Cardiac muscle cell (in vitro differentiated cells and primary cell): Measurements from ENCODE around the gene RFPL3. TPM values are rescaled to one million over a fixed set of nuclear protein-coding genes. Genes with fewer than 3 reads are reported as not detected.
"Not testable (repeated sequence)": the region's sequence is repeated elsewhere in the genome, so short reads cannot be mapped to it uniquely, and the experiment has no call there.

ENCODE experiments used
- DNase-seq, 2 donors: peaks; one replicate each; pipeline versions ENCODE4 v3.0.0 to v3.0.0-alpha.2; 2010 to 2017; ENCODE audit warnings: low read depth in 1 of 2, low spot score in 1 of 2
- H3K27ac ChIP-seq: fragments of 200-600 bp; sonication (generic); 2 replicates; pipeline ENCODE4 v1.5.1; 2016
- H3K27me3 ChIP-seq: fragments of 200-600 bp; sonication (generic); 2 replicates; pipeline ENCODE4 v1.6.0; 2016; ENCODE audit warnings: control low read depth
- H3K36me3 ChIP-seq: fragments of 200-600 bp; sonication (generic); 2 replicates; pipeline ENCODE4 v1.5.1; 2016; ENCODE audit warnings: control low read depth
- H3K4me1 ChIP-seq: fragments of 200-600 bp; sonication (generic); 2 replicates; pipeline ENCODE4 v1.8.1; 2017; ENCODE audit warnings: low read depth, mild to moderate bottlenecking, mixed run types
- H3K4me3 ChIP-seq: fragments of 200-600 bp; sonication (generic); 2 replicates; pipeline ENCODE4 v1.5.1; 2016; ENCODE audit warnings: mild to moderate bottlenecking
- H3K9me3 ChIP-seq: fragments of 200-600 bp; sonication (generic); 2 replicates; pipeline ENCODE4 v1.5.1; 2017; ENCODE audit warnings: low read depth, mild to moderate bottlenecking, control low read depth
- polyA plus RNA-seq: library from polyadenylated mRNA; unstranded; fragments of >200 nt; fragmentation: Nextera tagmentation; extraction: Ambion mirVana; gene quantifications from 2 replicates; pipeline ENCODE4 v1.2.1, GENCODE V29; 2016
- total RNA-seq: library from RNA; depleted of rRNA; stranded (reverse); fragments of >200 nt; gene quantifications from 2 replicates; pipeline ENCODE4 v1.2.3, GENCODE V29; 2016
- TF ChIP-seq, protein P1 (sequence below): IDR thresholded peaks from 2 replicates; pipeline ENCODE4 v1.5.1; 2012; ENCODE audit warnings: low read depth, mild to moderate bottlenecking, low read length

Gene RFPL3
- total and polyA plus RNA-seq, 2 experiments from 2014 or later: not detected

DNA sequence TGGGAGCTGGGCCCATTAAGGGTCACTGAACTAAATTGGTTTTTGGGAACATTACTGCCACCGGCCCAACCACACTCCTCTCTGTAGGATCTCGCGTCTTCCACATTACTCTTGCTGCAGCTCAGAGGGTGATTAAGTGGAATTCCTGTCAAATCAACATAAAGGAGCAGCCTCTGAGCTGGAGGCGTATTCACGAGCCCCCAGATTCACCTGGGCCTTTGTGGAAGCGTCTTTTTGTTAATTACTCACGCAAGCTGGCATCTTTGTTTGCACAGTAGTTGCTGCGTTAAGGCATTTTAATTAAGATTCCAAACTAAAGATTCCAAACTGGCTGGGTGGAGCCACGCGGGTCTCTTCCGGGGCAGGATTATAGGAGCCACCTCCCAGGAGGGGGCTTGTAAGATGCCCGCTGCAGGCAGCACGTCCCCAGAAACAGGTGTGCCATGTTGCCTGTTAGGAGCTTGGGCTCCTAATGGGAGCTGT lies 21.5 kb upstream of the RFPL3 start:
- TF ChIP-seq, protein P1, sequence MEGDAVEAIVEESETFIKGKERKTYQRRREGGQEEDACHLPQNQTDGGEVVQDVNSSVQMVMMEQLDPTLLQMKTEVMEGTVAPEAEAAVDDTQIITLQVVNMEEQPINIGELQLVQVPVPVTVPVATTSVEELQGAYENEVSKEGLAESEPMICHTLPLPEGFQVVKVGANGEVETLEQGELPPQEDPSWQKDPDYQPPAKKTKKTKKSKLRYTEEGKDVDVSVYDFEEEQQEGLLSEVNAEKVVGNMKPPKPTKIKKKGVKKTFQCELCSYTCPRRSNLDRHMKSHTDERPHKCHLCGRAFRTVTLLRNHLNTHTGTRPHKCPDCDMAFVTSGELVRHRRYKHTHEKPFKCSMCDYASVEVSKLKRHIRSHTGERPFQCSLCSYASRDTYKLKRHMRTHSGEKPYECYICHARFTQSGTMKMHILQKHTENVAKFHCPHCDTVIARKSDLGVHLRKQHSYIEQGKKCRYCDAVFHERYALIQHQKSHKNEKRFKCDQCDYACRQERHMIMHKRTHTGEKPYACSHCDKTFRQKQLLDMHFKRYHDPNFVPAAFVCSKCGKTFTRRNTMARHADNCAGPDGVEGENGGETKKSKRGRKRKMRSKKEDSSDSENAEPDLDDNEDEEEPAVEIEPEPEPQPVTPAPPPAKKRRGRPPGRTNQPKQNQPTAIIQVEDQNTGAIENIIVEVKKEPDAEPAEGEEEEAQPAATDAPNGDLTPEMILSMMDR: no peak
- no peak overlapping the region for H3K27ac ChIP-seq
- H3K27me3 ChIP-seq: no peaks in the 10 kb centered on the region
- no peaks in the 10 kb centered on the region for H3K4me1 ChIP-seq
- no peak overlapping the region for H3K4me3 ChIP-seq
- no peaks in the 10 kb centered on the region for H3K36me3 ChIP-seq
- H3K9me3 ChIP-seq: no peaks in the 10 kb centered on the region
- DNase-seq: no peak

DNA sequence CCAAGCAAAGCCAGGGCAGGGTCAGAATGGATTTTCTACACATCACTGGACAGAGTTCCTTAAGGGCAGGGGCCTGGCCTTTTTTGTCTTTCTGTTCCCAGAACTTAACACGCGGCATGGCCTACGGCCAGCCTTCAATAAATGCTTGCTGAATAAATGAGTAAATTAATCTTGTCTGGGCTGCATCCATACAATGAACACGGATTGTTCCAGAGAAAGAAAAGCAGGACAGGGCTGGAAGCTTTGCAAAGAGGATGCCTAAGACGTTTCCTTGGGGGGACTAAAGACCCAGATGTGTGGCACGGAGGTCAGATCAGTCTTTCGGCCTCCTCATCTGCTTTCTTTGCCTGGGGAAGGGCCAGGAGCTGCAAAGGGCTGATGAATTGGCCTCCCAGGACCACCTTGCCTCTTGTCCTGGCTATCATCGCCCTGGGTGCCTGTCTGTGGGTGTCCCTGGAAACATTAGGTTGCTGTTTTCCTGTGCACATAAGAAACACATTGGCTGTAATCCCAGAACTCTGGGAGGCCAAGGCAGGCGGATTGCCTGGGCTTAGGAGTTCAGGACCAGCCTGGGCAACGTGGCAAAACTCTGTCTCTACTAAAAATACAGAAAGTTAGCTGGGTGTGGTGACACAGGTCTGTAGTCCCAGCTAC lies 20.8 kb upstream of the RFPL3 start:
- Histone ChIP-seq H3K27me3 (no peaks in the 10 kb centered on the region), H3K9me3 (no peaks in the 10 kb centered on the region), H3K4me3 (no peak overlapping the region), H3K4me1 (no peaks in the 10 kb centered on the region), H3K27ac (no peak overlapping the region), H3K36me3 (no peaks in the 10 kb centered on the region)
- TF ChIP-seq, protein P1: no peak
- no peak for DNase-seq

DNA sequence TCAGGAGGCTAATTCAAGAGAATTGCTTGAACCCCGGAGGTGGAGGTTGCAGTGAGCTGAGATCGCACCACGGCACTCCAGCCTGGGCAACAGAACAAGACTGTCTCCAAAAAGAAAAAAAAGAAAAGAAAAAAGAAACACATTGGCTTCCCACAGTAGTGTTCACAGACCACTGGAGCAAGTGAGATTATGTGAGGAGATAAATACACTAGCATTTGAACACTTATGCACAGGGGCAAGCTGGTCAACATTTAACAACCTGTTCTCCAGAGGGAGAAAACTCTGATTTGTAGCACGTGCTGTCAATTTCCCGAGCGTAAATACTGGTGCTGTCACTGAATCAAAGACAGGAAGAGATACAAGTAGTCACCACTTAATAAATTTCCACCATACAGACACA lies 20.2 kb upstream of the RFPL3 start:
- not testable (repeated sequence) for DNase-seq, H3K9me3 ChIP-seq, H3K4me1 ChIP-seq, H3K36me3 ChIP-seq, H3K27ac ChIP-seq, H3K4me3 ChIP-seq, H3K27me3 ChIP-seq

DNA sequence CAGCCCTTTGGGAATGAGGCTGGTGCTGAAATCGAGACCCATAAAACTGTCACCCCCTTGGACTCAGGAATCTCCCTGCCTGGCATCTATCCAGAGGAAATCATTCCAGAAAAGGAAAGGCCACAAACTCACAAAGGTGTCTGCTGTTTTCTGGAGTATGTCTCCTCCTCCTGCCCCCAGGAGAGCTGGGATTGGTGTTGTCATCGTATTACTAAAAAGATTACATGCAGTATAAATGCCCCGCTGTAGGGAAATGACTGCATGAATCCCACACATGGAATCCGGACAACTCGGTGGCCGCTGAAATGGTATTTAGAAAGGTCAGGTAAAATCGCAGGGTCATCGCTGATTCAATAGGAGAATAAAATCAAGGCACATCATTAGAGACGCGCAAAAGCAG lies 18.9 kb upstream of the RFPL3 start:
- Histone ChIP-seq H3K9me3 (no peaks in the 10 kb centered on the region), H3K4me1 (no peaks in the 10 kb centered on the region), H3K36me3 (no peaks in the 10 kb centered on the region), H3K27me3 (no peaks in the 10 kb centered on the region), H3K27ac (no peak overlapping the region), H3K4me3 (no peak overlapping the region)
- no peak for DNase-seq
- TF ChIP-seq, protein P1: no peak

DNA sequence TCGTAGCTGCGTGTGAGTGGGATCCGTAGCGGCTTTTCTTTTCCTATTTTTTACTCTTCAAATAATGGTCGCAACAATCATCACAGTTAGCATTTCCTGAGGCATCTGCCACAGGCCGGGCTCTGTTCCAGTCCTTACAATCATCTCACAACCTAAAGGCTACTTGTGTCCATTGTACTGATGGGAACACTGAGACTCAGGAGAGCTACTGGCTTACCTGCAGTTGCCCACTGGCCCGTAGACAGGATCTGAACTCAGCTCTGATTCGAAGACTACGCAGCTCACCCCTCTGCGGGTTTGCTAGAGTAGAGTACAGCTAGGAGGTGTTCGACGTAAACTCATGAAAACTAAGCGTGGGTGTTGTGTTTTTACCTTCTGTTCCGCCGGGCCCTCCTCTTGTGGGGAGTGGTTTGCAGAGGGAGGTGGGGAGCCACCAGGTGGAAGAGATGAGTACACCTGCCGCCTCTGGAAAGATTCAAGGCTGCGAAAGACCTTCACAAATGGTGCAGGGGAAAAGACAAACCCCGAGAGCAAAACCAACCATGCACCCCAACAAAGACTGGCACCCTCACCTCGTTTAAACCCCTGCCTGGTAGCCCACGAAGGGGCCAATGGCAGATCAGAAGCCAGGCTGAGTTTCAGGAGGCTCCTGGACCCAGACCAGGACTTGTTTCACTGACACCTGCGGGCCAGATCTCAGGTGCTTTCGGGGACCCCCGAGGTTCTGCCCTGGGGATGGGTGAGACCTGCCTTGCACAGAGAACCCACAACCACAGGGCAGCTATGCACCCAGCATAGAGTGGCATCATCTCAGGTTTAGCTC lies 18.3 kb upstream of the RFPL3 start:
- Histone ChIP-seq H3K4me1 (no peaks in the 10 kb centered on the region), H3K27ac (no peak overlapping the region), H3K27me3 (no peaks in the 10 kb centered on the region), H3K4me3 (no peak overlapping the region), H3K36me3 (no peaks in the 10 kb centered on the region), H3K9me3 (no peaks in the 10 kb centered on the region)
- TF ChIP-seq, protein P1: no peak
- DNase-seq: no peak

DNA sequence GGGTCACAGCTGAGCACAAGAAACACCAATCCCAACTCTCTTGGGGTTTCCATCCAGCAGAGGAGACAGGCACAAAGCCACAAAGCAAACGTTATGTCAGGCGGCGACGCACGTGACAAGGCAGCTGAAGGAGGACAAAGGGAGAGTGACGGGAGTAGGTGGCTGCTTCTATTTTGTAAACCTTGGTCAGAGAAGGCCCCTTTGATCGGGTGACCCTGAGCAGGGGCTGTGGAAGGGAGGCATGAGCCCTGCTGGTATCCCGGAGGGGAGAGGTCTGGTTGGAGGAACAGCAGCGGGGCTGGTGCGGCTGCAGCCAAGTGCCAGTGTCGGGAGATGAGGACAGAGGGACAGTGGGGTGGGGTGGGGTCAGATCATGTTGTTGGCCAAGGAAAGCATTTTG lies 17.3 kb upstream of the RFPL3 start:
- DNase-seq: no peak
- H3K36me3 ChIP-seq: no peaks in the 10 kb centered on the region

More for the DNA sequence above, 17.3 kb upstream of the RFPL3 start:
- TF ChIP-seq, protein P1: no peak
- Histone ChIP-seq H3K27ac (no peak overlapping the region), H3K9me3 (no peaks in the 10 kb centered on the region), H3K4me1 (no peaks in the 10 kb centered on the region), H3K4me3 (no peak overlapping the region), H3K27me3 (no peaks in the 10 kb centered on the region)
